ENCODE measurements around the gene SNAI1. TPM values are rescaled to one million over a fixed set of nuclear protein-coding genes. Genes with fewer than 3 reads are reported as not detected.

Gene SNAI1
- total and polyA plus RNA-seq, 2 donors from 2014 or later: 3.7 to 4.5 TPM

- peaks cover 0 to 5% (median 5%) of the 10 kb centered on the region in 3 donors for H3K4me1 ChIP-seq (ENCODE audit: control insufficient read depth in 2 of 3, insufficient read depth in 2 of 3, low read depth in 1 of 3, low read length in 3 of 3)
- no peaks in the 10 kb centered on the region for H3K36me3 ChIP-seq (ENCODE audit: control insufficient read depth in 2 of 3, insufficient read depth in 3 of 3, low read length in 3 of 3)
- no peak overlapping the region for H3K4me3 ChIP-seq (ENCODE audit: low read length in 3 of 3)
- no peaks in the 10 kb centered on the region for H3K27me3 ChIP-seq (ENCODE audit: control insufficient read depth, insufficient read depth, low read length)
- DNase-seq (peak in 2 of 5 donors; percentile 53 to 95), FAIRE-seq (no peak)
- H3K9ac ChIP-seq (ENCODE audit: low read length in 3 of 3): no peak overlapping the region
- no peak overlapping the region for H3K27ac ChIP-seq (ENCODE audit: low read depth in 2 of 2, low read length in 2 of 2)
- intact Hi-C loops (cut with DNase I): no loop called here
- TF ChIP-seq CTCF (IDR thresholded peaks at IDR 0.05; ENCODE audit: borderline replicate concordance, extremely low read depth, insufficient read depth): no peak
- H3K9me3 ChIP-seq (ENCODE audit: control insufficient read depth in 2 of 3, insufficient read depth in 1 of 3, low read length in 3 of 3): no peaks in the 10 kb centered on the region
These were observed 44.9 kb downstream of the SNAI1 start for GRCh38 chr20:50027611-50028105.

GRCh38 chr20:50029083-50029696, 46.4 kb downstream of the SNAI1 start:
- Histone ChIP-seq H3K4me3 (ENCODE audit: low read length in 3 of 3) (no peak overlapping the region), H3K27me3 (ENCODE audit: control insufficient read depth, insufficient read depth, low read length) (no peaks in the 10 kb centered on the region), H3K4me1 (ENCODE audit: control insufficient read depth in 2 of 3, insufficient read depth in 2 of 3, low read depth in 1 of 3, low read length in 3 of 3) (peaks cover 0 to 5% (median 5%) of the 10 kb centered on the region in 3 donors), H3K27ac (ENCODE audit: low read depth in 2 of 2, low read length in 2 of 2) (peak overlapping the region in 1 of 2 donors; percentile 4), H3K36me3 (ENCODE audit: control insufficient read depth in 2 of 3, insufficient read depth in 3 of 3, low read length in 3 of 3) (no peaks in the 10 kb centered on the region), H3K9me3 (ENCODE audit: control insufficient read depth in 2 of 3, insufficient read depth in 1 of 3, low read length in 3 of 3) (no peaks in the 10 kb centered on the region), H3K9ac (ENCODE audit: low read length in 3 of 3) (no peak overlapping the region)
- DNase-seq (peak in 1 of 5 donors; percentile 74), FAIRE-seq (no peak)
- intact Hi-C loops (cut with DNase I): no loop called here
- no peak for TF ChIP-seq CTCF (IDR thresholded peaks at IDR 0.05; ENCODE audit: borderline replicate concordance, extremely low read depth, insufficient read depth)

GRCh38 chr20:50029697-50030461, 47.1 kb downstream of the SNAI1 start:
- Histone ChIP-seq H3K27me3 (ENCODE audit: control insufficient read depth, insufficient read depth, low read length) (no peaks in the 10 kb centered on the region), H3K36me3 (ENCODE audit: control insufficient read depth in 2 of 3, insufficient read depth in 3 of 3, low read length in 3 of 3) (no peaks in the 10 kb centered on the region), H3K9ac (ENCODE audit: low read length in 3 of 3) (no peak overlapping the region), H3K9me3 (ENCODE audit: control insufficient read depth in 2 of 3, insufficient read depth in 1 of 3, low read length in 3 of 3) (no peaks in the 10 kb centered on the region), H3K4me1 (ENCODE audit: control insufficient read depth in 2 of 3, insufficient read depth in 2 of 3, low read depth in 1 of 3, low read length in 3 of 3) (peaks cover 0 to 8% (median 5%) of the 10 kb centered on the region in 3 donors), H3K27ac (ENCODE audit: low read depth in 2 of 2, low read length in 2 of 2) (peak overlapping the region in 1 of 2 donors; percentile 38), H3K4me3 (ENCODE audit: low read length in 3 of 3) (no peak overlapping the region)
- peak in 1 of 5 donors; percentile 90 for DNase-seq
- no peak for TF ChIP-seq CTCF (IDR thresholded peaks at IDR 0.05; ENCODE audit: borderline replicate concordance, extremely low read depth, insufficient read depth)
- intact Hi-C loops (cut with DNase I): no loop called here
- no peak for FAIRE-seq
